Vagina (tissue), 2 donors: ENCODE measurements around the gene KLRC1.

ENCODE experiments used
- POLR2A ChIP-seq, 2 donors: fragments of 450-650 bp; IDR thresholded peaks; one replicate each; pipeline ENCODE4 v1.6.1; 2017; ENCODE audit warnings: antibody characterized with exemption in 2 of 2, mild to moderate bottlenecking in 2 of 2, moderate library complexity in 2 of 2
- POLR2AphosphoS5 ChIP-seq, 2 donors: sonication (generic); formaldehyde crosslinking; IDR thresholded peaks; one replicate each; pipeline ENCODE4 v1.9.0; 2017; ENCODE audit warnings: antibody characterized with exemption in 2 of 2, mild to moderate bottlenecking in 2 of 2, low read depth in 1 of 2; ENCODE audit not compliant: insufficient read depth in 1 of 2
- TF ChIP-seq, protein P1 (sequence below), 3 experiments: fragments of 450-650 bp in 2 of 3; fragments of 200-600 bp in 1 of 3; sonication (generic) in 1 of 3; IDR thresholded peaks; one replicate each; pipeline ENCODE4 v1.5.1; 2017 to 2019; ENCODE audit warnings: antibody characterized with exemption in 3 of 3, mild to moderate bottlenecking in 2 of 3, moderate library complexity in 2 of 3

DNA sequence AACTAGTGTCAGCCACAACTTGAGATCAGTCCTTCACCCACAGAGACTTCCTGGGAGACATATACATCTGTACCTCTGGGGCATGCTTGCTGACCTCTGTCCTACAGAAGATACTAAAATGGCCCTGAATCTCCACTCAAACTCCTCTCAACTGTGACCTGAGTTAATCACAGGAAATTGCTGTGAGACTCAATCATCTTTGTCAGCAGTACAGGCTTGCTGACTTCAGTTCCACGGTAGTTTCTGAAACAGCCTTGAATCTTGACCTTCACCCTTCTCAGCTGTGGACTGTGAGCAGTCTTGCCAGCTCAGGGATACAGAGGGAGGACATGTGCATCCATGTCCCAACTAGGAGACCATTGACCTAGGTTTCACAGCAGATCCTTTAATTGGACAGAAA lies 1.4 kb upstream of the KLRC1 start:
- no peak for TF ChIP-seq POLR2A (IDR thresholded peaks at IDR 0.05)
- TF ChIP-seq POLR2AphosphoS5 (IDR thresholded peaks at IDR 0.05; ENCODE audit: insufficient read depth in 1 of 2, low read depth in 1 of 2), result no peak
- TF ChIP-seq, protein P1, sequence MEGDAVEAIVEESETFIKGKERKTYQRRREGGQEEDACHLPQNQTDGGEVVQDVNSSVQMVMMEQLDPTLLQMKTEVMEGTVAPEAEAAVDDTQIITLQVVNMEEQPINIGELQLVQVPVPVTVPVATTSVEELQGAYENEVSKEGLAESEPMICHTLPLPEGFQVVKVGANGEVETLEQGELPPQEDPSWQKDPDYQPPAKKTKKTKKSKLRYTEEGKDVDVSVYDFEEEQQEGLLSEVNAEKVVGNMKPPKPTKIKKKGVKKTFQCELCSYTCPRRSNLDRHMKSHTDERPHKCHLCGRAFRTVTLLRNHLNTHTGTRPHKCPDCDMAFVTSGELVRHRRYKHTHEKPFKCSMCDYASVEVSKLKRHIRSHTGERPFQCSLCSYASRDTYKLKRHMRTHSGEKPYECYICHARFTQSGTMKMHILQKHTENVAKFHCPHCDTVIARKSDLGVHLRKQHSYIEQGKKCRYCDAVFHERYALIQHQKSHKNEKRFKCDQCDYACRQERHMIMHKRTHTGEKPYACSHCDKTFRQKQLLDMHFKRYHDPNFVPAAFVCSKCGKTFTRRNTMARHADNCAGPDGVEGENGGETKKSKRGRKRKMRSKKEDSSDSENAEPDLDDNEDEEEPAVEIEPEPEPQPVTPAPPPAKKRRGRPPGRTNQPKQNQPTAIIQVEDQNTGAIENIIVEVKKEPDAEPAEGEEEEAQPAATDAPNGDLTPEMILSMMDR (IDR thresholded peaks at IDR 0.05), result no peak
